Central memory CD8-positive, alpha-beta T cell (primary cell): ENCODE measurements around the gene MYRF.

Experiments
- ATAC-seq: fragments of 150-1000 bp; cut with Tn5 transposase; replicated peaks from 2 replicates; pipeline ENCODE4 v1.10.0; 2022; ENCODE audit warnings: mild to moderate bottlenecking, moderate FRiP score, moderate number of reproducible peaks; ENCODE audit not compliant: poor library complexity, severe bottlenecking; ENCODE audit errors: extremely low read depth
- DNase-seq, 2 donors: peaks; one replicate each; pipeline ENCODE4 v3.0.0; 2021; ENCODE audit warnings: low spot score in 2 of 2
- H3K27ac Mint-ChIP-seq: one replicate; pipeline ENCODE4 v1.8.0; 2022; ENCODE audit warnings: low read depth, mild to moderate bottlenecking, moderate library complexity, mixed read lengths
- H3K27me3 Mint-ChIP-seq: one replicate; pipeline ENCODE4 v1.8.0; 2022; ENCODE audit warnings: mixed read lengths
- H3K36me3 Mint-ChIP-seq: one replicate; pipeline ENCODE4 v1.8.0; 2022; ENCODE audit warnings: mild to moderate bottlenecking, moderate library complexity, mixed read lengths; ENCODE audit not compliant: insufficient read depth
- H3K4me1 Mint-ChIP-seq: one replicate; pipeline ENCODE4 v1.8.0; 2022; ENCODE audit warnings: mixed read lengths
- H3K4me3 Mint-ChIP-seq: one replicate; pipeline ENCODE4 v1.8.0; 2022; ENCODE audit warnings: mild to moderate bottlenecking, moderate library complexity, mixed read lengths
- H3K9me3 Mint-ChIP-seq: one replicate; pipeline ENCODE4 v1.8.0; 2022; ENCODE audit warnings: mixed read lengths

Gene MYRF

GRCh38 chr11:61725781-61726231, 26.6 kb upstream of the MYRF start:
- H3K36me3 Mint-ChIP-seq, result peaks cover 4% of the 10 kb centered on the region
- DNase-seq (no peak), ATAC-seq (no peak)
- no peak overlapping the region for H3K27ac Mint-ChIP-seq
- H3K9me3 Mint-ChIP-seq, result no peaks in the 10 kb centered on the region
- no peaks in the 10 kb centered on the region for H3K27me3 Mint-ChIP-seq
- H3K4me3 Mint-ChIP-seq, result no peak overlapping the region
- H3K4me1 Mint-ChIP-seq, result no peaks in the 10 kb centered on the region

DNA sequence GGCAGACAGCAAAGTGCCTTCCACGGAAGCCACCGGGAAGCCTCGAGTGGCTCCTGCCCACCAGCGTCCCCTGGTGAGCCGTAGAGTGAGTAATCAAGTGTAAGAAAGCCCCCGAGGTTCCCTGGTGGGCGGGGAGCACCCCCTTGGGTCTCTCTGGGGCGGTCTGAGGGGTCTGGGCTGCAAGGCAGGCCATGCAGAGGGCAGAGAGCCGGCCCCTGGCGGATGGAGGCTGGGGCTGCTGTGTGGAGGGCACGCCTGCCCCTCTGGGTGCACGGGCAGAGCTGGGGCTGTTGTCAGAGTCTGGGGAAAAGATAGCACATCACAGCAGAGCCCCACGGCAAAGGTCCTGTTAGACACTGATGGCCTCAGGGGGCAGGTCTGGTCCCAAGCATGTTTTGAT, 25.7 kb upstream of the MYRF start:
- no peak overlapping the region for H3K4me3 Mint-ChIP-seq
- no peak overlapping the region for H3K27ac Mint-ChIP-seq
- ATAC-seq (no peak), DNase-seq (no peak)
- no peaks in the 10 kb centered on the region for H3K27me3 Mint-ChIP-seq
- no peaks in the 10 kb centered on the region for H3K9me3 Mint-ChIP-seq
- H3K36me3 Mint-ChIP-seq, result peaks cover 4% of the 10 kb centered on the region
- no peaks in the 10 kb centered on the region for H3K4me1 Mint-ChIP-seq

DNA sequence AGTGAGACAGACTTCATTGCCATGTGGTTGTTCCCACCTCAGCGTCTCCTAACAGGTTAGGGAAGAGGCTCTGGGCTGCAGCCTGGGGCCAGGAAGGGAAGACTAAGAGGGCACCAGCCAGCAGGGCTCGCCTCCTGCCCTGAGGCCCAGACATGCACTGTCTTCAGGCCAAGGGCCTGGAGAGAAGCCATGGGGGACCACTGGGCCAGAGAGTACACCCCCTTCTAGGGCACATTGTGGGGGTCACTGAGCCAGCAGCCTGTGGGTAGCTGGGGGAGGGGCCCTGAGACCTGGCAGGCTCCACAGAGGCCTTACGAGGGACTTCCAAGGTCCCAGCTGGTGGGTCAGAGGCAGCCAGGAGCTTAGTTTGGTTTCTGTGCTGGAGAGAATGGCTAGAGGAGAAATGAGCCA, 25.0 kb upstream of the MYRF start:
- Mint-ChIP-seq H3K27me3 (no peaks in the 10 kb centered on the region), H3K27ac (no peak overlapping the region), H3K4me1 (no peaks in the 10 kb centered on the region), H3K9me3 (no peaks in the 10 kb centered on the region), H3K4me3 (no peak overlapping the region), H3K36me3 (peaks cover 2% of the 10 kb centered on the region)
- ATAC-seq, result no peak
- DNase-seq, result no peak

DNA sequence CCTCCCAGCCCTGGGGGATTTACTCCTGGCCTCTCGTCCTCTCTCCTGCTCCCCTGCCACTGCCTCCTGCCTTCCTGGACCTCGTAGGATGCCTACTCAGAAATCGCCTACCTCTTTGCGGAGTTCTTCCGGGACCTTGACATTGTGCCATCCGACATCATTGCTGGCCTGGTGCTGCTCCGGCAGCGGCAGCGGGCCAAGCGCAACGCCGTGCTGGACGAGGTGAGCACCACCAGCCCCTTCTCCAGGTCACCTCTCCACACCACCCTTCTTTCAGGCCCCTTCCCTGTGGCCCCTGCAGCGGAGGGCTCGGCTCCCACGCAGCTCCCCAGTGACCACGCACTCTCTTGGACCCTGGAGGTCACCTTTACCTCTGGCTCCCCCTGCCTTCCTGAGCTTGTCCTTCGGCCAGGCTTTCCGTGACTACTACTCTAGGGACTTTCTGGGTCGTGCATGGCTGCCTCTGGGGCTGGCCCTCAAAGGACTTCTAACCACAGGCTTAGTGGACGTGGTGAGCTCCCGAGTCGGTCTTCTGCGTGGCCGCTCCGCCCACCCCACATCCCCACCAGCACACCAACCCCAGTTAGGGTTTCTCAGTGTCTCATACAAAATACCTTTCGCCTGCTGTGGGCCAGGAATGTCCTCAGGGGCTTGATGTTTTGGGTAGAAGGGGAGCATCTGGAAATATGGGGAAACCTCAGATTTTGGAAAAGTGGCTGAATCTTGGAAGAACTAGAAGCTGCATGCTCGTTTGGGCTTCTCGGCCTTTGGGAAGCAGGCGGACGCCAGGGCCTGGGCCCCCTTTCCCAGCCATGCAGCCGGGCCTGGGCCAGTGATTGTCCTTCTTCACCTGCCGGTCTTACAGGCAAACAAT, 24.1 kb upstream of the MYRF start:
- H3K36me3 Mint-ChIP-seq, result peaks cover 2% of the 10 kb centered on the region
- no peak for ATAC-seq
- no peaks in the 10 kb centered on the region for H3K9me3 Mint-ChIP-seq
- H3K4me1 Mint-ChIP-seq, result peaks cover 3% of the 10 kb centered on the region
- H3K27me3 Mint-ChIP-seq, result no peaks in the 10 kb centered on the region
- DNase-seq, result no peak
- H3K27ac Mint-ChIP-seq, result no peak overlapping the region
- no peak overlapping the region for H3K4me3 Mint-ChIP-seq

DNA sequence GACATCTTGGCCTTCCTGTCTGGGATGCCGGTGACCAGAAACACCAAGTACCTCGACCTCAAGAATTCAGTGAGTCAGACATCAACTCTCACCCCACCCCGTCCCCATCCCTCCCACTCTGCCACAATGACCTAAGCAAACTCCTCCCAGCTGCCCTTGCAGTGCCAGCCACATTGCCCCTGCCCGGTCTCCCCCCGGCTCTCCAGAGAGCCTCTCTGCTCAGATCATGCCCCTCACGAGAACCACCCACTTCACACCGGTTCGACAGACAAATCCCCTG, 23.6 kb upstream of the MYRF start:
- Mint-ChIP-seq H3K27ac (no peak overlapping the region), H3K4me1 (peaks cover 7% of the 10 kb centered on the region), H3K9me3 (no peaks in the 10 kb centered on the region), H3K36me3 (peaks cover under 1% of the 10 kb centered on the region), H3K4me3 (no peak overlapping the region), H3K27me3 (no peaks in the 10 kb centered on the region)
- DNase-seq, result no peak
- ATAC-seq, result no peak

GRCh38 chr11:61730240-61730994, 22.0 kb upstream of the MYRF start:
- H3K36me3 Mint-ChIP-seq, result no peaks in the 10 kb centered on the region
- no peaks in the 10 kb centered on the region for H3K27me3 Mint-ChIP-seq
- H3K9me3 Mint-ChIP-seq, result no peaks in the 10 kb centered on the region
- no peak for ATAC-seq
- H3K4me3 Mint-ChIP-seq, result no peak overlapping the region
- H3K27ac Mint-ChIP-seq, result no peak overlapping the region
- no peak for DNase-seq
- H3K4me1 Mint-ChIP-seq, result peaks cover 7% of the 10 kb centered on the region

DNA sequence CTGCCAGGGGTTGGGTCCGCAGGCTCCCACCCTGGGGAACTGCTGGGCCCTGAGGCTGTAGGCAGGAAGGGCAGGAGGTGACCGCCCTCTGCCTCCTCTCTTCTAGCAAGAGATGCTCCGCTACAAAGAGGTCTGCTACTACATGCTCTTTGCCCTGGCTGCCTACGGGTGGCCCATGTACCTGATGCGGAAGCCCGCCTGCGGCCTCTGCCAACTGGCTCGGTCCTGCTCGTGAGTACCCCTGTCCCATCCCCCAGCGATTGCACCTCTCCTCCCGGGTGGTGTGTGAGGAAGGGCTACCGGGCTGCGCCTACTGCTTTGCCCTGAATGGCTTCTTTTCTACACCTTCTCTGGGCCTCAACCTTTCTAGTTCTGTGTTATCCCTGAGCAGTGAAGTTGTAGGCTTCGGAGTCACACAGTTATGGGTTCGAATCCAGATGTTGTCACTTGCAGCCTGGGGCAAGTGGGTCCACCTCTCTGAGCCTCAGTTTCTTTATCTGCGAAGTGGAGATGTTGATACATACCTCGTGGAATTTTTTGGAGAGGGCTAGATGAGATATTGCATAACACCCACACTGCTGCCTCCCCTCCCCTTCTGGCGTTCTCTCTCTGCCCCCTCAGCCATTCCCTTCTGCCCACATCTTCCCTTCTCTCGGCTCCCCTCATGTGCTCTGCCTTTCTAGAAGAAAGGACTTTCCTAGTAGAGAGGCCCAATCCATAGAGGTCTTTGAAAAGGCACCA, 21.1 kb upstream of the MYRF start:
- ATAC-seq (no peak), DNase-seq (no peak)
- H3K9me3 Mint-ChIP-seq, result no peaks in the 10 kb centered on the region
- peaks cover 7% of the 10 kb centered on the region for H3K4me1 Mint-ChIP-seq
- H3K27me3 Mint-ChIP-seq, result no peaks in the 10 kb centered on the region
- H3K36me3 Mint-ChIP-seq, result no peaks in the 10 kb centered on the region
- no peak overlapping the region for H3K4me3 Mint-ChIP-seq
- H3K27ac Mint-ChIP-seq, result no peak overlapping the region

GRCh38 chr11:61731952-61732675, 20.3 kb upstream of the MYRF start:
- Mint-ChIP-seq H3K4me3 (no peak overlapping the region), H3K27me3 (no peaks in the 10 kb centered on the region), H3K4me1 (peaks cover 7% of the 10 kb centered on the region), H3K9me3 (no peaks in the 10 kb centered on the region), H3K36me3 (no peaks in the 10 kb centered on the region), H3K27ac (no peak overlapping the region)
- no peak for DNase-seq
- ATAC-seq, result no peak

GRCh38 chr11:61732705-61733104, 19.7 kb upstream of the MYRF start:
- Mint-ChIP-seq H3K9me3 (no peaks in the 10 kb centered on the region), H3K36me3 (no peaks in the 10 kb centered on the region), H3K4me3 (no peak overlapping the region), H3K27ac (no peak overlapping the region), H3K27me3 (no peaks in the 10 kb centered on the region), H3K4me1 (peaks cover 7% of the 10 kb centered on the region)
- ATAC-seq (no peak), DNase-seq (no peak)

- Mint-ChIP-seq H3K36me3 (no peaks in the 10 kb centered on the region), H3K27ac (peak overlapping the region; percentile 14), H3K4me1 (peaks cover 7% of the 10 kb centered on the region), H3K27me3 (peaks cover 5% of the 10 kb centered on the region), H3K4me3 (no peak overlapping the region), H3K9me3 (no peaks in the 10 kb centered on the region)
- ATAC-seq (peak; percentile 93), DNase-seq (peak; percentile 78 to 79)
Measured at GRCh38 chr11:61733120-61733978, 19.1 kb upstream of the MYRF start.

DNA sequence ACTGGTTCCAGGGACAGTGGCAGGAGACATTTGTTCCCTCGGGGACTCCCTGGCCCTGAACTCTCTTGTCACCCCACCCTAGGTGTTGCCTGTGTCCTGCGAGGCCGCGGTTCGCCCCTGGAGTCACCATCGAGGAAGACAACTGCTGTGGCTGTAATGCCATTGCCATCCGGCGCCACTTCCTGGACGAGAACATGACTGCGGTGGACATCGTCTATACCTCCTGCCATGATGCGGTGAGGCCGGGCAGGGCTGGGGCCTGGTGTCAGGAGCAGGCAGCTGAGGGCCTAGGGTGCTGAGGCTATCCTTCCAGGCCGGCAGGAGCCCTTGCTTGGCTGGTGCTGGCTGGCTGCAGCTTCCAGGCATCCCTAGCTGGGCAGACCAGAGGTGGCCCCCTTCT, 17.7 kb upstream of the MYRF start:
- Mint-ChIP-seq H3K27ac (no peak overlapping the region), H3K4me1 (peaks cover 7% of the 10 kb centered on the region), H3K36me3 (no peaks in the 10 kb centered on the region), H3K27me3 (peaks cover 8% of the 10 kb centered on the region), H3K9me3 (no peaks in the 10 kb centered on the region), H3K4me3 (no peak overlapping the region)
- ATAC-seq, result no peak
- no peak for DNase-seq
